ENCODE results near the gene MISP. TPM values are rescaled to one million over a fixed set of nuclear protein-coding genes. Genes with fewer than 3 reads are reported as not detected.

Gene MISP
- total RNA-seq, 1 donor from 2014 or later, result not detected

- H3K4me3 ChIP-seq, result no peak overlapping the region
- no peak for DNase-seq
- H3K9me3 ChIP-seq (replicated peaks), result no peaks in the 10 kb centered on the region
- no peak overlapping the region for H3K27ac ChIP-seq (replicated peaks)
- H3K4me1 ChIP-seq, result peaks cover 64% of the 10 kb centered on the region
- TF ChIP-seq CTCF (IDR thresholded peaks at IDR 0.05; ENCODE audit: borderline replicate concordance), result no peak
- no peaks in the 10 kb centered on the region for H3K27me3 ChIP-seq (ENCODE audit: low read depth)
- intact Hi-C loops (cut with micrococcal nuclease), result no loop called here
- H3K36me3 ChIP-seq, result peaks cover 76% of the 10 kb centered on the region
Measured at GRCh38 chr19:805600-806550, 55.0 kb downstream of the MISP start.

GRCh38 chr19:806815-807421 lies 56.0 kb downstream of the MISP start:
- no peaks in the 10 kb centered on the region for H3K27me3 ChIP-seq (ENCODE audit: low read depth)
- no peak overlapping the region for H3K27ac ChIP-seq (replicated peaks)
- intact Hi-C loops (cut with micrococcal nuclease), result no loop called here
- H3K9me3 ChIP-seq (replicated peaks), result no peaks in the 10 kb centered on the region
- peaks cover 86% of the 10 kb centered on the region for H3K36me3 ChIP-seq
- no peak overlapping the region for H3K4me3 ChIP-seq
- DNase-seq, result no peak
- peaks cover 54% of the 10 kb centered on the region for H3K4me1 ChIP-seq
- TF ChIP-seq CTCF (IDR thresholded peaks at IDR 0.05; ENCODE audit: borderline replicate concordance), result no peak

GRCh38 chr19:807627-808422 lies 56.9 kb downstream of the MISP start:
- Histone ChIP-seq H3K4me1 (peaks cover 45% of the 10 kb centered on the region), H3K9me3 (replicated peaks) (no peaks in the 10 kb centered on the region), H3K27ac (replicated peaks) (no peak overlapping the region), H3K27me3 (ENCODE audit: low read depth) (no peaks in the 10 kb centered on the region), H3K4me3 (no peak overlapping the region), H3K36me3 (peaks cover 92% of the 10 kb centered on the region)
- TF ChIP-seq CTCF (IDR thresholded peaks at IDR 0.05; ENCODE audit: borderline replicate concordance), result no peak
- intact Hi-C loops (cut with micrococcal nuclease), result no loop called here
- DNase-seq, result no peak

GRCh38 chr19:808423-808775 lies 57.5 kb downstream of the MISP start:
- intact Hi-C loops (cut with micrococcal nuclease), result no loop called here
- DNase-seq, result no peak

More at GRCh38 chr19:808423-808775, 57.5 kb downstream of the MISP start:
- no peaks in the 10 kb centered on the region for H3K27me3 ChIP-seq (ENCODE audit: low read depth)
- H3K4me1 ChIP-seq, result peaks cover 39% of the 10 kb centered on the region
- no peak overlapping the region for H3K4me3 ChIP-seq
- TF ChIP-seq CTCF (IDR thresholded peaks at IDR 0.05; ENCODE audit: borderline replicate concordance), result no peak
- peaks cover 97% of the 10 kb centered on the region for H3K36me3 ChIP-seq
- H3K9me3 ChIP-seq (replicated peaks), result no peaks in the 10 kb centered on the region
- H3K27ac ChIP-seq (replicated peaks), result no peak overlapping the region
